DND-41 (cell line): ENCODE measurements around the gene CDSN.

Experiments used
- EZH2 ChIP-seq: IDR thresholded peaks from 3 replicates; pipeline ENCODE4 v1.6.1; 2012; ENCODE audit warnings: borderline replicate concordance, low read depth, mild to moderate bottlenecking, moderate library complexity, low read length, inconsistent platforms; ENCODE audit not compliant: severe bottlenecking
- TF ChIP-seq, protein P1 (sequence below): IDR thresholded peaks from 2 replicates; pipeline ENCODE4 v1.5.1; 2012; ENCODE audit warnings: borderline replicate concordance, low read length, moderate library complexity, mild to moderate bottlenecking; ENCODE audit not compliant: poor library complexity, severe bottlenecking; ENCODE audit errors: extremely low read depth

- TF ChIP-seq, protein P1, sequence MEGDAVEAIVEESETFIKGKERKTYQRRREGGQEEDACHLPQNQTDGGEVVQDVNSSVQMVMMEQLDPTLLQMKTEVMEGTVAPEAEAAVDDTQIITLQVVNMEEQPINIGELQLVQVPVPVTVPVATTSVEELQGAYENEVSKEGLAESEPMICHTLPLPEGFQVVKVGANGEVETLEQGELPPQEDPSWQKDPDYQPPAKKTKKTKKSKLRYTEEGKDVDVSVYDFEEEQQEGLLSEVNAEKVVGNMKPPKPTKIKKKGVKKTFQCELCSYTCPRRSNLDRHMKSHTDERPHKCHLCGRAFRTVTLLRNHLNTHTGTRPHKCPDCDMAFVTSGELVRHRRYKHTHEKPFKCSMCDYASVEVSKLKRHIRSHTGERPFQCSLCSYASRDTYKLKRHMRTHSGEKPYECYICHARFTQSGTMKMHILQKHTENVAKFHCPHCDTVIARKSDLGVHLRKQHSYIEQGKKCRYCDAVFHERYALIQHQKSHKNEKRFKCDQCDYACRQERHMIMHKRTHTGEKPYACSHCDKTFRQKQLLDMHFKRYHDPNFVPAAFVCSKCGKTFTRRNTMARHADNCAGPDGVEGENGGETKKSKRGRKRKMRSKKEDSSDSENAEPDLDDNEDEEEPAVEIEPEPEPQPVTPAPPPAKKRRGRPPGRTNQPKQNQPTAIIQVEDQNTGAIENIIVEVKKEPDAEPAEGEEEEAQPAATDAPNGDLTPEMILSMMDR, result no peak
- TF ChIP-seq EZH2, result no peak
Measured at GRCh38 chr6:31144296-31144969, 24.2 kb upstream of the CDSN start.
